Measurements from ENCODE around the gene PKP2.
A peak's percentile ranks its signal among the peaks of the same experiment; 100 is the strongest.

PKP2 gene

DNA sequence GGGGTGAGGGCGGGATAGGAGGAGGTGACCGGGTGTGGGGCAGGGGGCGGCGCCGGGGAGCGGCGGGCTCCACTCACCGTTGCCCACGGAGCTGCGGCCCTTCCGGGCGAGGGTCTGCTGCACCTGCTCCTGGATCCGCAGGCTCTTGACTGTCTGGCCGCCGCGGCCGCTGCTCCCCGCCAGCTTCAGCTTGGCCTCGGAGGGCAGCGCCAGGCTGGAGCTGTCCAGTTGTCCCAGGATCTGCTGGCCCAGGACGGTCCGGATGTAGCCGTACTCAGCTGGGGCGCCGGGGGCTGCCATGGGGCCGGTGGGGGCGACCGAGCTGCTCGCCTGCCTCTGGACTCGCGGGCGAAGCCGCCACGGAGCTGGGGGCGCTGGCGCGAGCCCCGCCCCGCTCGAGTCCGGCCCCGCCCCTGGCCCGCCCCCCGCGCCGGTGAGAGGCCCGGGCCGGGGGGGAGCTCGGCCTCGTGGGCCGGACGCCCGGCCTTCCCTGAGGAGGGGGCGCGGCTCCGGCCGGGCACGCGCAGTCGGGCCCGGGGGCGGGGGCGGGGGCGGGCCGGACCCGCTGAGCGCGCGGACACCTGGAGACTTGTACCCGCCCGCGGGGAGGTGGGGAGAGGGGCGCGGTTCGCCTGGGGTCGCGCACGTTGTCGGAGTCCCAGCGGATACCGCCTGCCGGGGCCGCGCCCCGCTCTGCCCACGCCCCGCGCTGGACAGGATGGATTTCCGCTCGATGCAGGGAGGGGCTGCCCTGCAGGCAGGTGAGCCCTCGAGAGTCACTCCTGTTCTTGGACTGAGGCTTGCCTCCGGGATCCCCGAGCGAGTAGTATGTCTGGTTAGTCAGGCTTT is at the start of gene PKP2:
PKP2 (minus strand) TSS at position 346 of the 849 bp plus-strand sequence; CDS start at position 300, 46 bp downstream.
- no peak for DNase-seq

DNA sequence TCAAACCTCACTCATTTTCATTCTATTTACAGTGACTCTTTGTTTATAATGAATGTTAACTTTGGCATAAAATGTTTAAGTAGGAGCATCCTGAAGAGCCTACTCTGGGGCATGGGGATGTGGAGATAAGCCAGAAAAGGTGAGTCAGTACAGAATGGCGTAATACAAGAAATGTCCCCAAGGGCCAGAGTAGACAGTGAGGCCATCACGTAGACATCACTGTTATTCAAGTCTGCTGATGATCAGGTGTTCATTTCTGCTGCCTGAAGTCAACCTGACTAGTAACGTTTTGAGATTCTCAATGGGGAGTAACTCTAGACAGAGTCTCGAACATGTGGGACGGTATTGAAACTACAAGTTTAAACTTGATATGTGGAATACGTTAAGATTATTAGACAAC is 47.6 kb upstream of the PKP2 start:
- no peak for DNase-seq

DNA sequence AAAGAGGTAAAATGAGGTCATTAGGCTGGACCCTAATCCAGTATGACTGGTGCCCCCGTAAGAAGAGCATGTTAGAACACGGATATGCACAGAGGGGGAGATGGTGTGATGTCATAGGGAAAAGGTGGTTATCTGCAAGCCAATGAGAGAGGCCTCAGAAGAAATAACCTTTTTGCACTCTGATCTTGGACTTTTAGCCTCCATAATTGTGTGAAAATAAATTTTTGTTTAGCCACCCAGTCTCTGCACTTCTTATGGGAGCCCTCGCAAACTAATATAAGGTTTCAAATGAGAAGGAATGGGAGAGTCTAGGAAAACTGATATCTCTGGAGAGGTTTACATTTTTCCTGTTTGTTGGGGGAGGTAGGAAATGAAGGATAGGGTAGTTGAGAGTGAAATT is 43.2 kb upstream of the PKP2 start:
- DNase-seq = no peak

DNA sequence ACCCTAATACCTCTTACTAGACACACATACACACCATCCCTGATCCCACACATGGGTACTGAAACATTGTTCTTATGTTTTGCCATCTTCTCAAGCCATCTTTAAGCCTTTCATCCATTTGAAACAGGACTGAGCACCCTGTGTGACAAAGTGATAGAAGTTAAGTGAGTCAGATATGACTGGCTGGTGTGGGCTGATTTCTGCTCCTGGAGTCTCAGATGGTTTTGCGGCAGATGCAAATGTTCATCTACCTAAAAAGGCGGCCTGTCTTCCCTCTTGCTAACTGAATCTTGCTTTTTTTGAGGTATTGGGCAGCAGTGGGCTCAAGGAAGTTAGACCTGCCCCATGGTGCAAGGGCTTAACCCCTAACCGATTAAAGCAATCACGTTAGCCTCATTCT is 30.4 kb upstream of the PKP2 start:
- DNase-seq = no peak

DNA sequence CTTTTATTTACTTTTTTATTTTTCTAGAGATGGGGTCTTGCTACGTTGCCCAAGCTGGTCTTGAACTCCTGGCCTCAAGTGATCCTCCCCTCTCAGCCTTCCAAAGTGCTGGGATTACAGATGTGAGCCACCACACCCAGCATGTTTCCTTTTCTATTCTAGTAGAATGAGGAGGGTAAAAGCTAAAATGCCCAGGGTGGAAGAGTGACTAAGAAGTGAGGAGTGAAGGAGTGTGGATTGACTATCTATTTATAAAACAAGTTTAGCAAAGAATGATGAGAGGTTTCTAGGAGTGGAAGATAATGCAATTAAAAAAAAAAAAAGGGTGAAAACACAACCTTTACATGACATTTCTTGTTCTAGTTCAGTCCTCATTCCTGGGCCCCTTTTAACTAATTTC is 29.8 kb upstream of the PKP2 start:
- DNase-seq = no peak

DNA sequence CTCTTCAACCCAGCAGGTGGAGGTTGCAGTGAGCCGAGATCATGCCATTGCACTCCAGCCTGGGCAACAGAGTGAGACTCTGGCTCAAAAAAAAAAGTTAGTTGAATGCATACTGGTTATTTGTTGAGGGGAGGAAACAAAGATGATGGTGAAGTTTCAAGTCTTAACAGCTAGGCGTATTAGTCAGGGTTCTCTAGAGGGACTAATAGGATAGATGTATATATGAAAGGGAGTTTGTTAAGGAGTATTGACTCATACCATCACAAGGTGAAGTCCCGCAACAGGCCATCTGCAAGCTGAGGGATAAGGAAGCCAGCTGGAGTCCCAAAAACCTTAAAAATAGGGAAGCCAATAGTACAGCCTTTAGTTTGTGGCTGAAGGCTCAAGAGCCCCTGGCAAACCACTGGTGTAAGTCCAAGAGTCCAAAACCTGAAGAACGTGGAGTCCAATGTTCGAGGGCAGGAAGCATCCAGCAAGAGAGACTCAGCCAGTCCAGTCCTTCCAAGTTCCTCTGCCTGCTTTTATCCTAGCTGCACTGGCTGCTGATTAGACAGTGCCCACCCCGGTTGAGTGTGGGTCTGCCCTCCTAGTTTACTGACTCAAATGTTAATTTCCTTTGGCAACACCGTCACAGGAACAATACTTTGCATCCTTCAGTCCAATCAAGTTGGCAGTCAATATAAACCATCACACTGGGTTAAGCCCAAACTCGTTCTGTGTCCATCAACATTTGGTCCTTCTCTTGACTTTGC is 26.1 kb upstream of the PKP2 start:
- no peak for DNase-seq

DNA sequence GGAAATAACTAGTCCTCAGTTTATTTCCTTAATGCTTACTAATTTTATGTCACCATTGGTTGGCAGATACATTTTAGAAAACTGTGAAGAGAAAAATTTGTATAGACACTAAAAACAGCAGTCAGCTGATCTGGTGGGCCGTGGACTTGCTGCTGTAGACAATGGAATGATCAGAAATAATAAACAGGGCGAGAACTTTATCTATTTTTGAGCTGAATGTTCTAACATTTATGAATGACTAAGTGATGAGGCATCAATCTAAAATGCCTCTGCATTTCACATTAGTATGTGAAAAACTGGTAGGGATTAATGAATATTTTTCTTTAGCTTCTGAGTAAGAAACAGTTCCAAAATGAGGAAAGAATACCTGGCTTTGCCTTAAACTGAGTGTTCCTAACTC is 24.8 kb upstream of the PKP2 start:
- no peak for DNase-seq

DNA sequence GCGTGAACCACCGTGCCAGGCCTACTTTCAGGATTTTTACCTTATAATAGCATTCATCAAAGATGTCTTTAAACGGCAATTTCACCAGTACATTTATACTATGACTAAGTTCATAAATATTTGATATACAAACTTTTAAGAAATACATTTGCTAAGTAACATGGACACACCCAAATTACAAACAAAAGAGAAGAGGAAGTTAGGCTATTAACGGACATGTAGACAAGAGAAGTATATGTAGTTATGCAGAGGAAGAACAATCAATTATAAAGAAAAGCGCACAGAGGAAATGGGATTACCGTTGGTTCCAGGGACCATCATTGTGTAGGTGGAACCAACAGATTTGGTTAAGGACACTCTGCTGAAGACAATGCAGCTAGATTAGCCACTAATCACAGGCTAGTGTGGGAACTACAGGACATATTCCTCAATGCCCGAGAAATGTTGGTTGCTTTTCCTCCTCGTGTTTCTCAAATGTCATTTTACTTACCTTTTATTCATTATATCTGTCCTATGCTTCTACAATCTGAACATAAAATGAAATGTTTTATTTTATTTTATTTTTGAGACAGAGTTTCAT is 24.0 kb upstream of the PKP2 start:
- DNase-seq = no peak

DNA sequence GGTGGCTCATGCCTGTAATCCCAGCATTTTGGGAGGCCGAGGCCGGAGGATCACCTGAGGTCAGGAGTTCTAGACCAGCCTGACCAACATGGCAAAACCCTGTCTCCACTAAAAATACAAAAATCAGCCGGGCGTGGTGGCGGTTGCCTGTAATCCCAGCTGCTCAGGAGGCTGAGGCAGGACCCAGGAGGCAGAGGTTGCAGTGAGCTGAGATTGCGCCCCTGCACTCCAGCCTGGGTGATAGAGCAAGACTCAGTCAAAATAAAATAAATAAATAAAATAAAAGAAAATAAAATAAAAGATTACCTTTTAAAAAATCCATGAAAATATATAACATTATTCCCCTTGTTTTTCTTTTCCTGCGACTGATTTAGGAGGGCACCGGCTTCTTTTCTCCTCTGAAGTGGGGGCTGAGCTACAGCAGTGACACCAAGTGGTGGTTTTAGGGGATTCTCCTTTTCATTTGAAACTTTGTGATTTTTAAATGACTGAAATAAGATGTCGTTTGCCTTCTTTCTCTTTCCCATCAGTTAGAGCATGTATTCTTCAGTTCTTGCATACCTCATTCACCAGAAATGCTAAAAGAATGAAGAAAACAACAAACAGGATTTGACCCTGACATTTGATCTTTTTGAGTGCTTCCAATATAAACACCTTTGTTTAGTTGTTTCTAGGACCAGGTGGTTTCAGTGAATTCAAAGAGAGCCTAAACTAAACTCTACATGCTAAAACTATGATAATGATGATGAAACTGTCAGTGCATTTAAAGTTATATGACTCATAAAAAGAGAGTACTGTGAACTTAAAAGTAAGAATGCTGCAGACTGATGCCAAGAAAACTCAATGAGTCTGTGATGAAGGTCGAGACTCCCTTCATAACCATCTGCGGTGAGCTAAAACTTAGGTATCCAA is 22.6 kb upstream of the PKP2 start:
- DNase-seq = peak; percentile 50

DNA sequence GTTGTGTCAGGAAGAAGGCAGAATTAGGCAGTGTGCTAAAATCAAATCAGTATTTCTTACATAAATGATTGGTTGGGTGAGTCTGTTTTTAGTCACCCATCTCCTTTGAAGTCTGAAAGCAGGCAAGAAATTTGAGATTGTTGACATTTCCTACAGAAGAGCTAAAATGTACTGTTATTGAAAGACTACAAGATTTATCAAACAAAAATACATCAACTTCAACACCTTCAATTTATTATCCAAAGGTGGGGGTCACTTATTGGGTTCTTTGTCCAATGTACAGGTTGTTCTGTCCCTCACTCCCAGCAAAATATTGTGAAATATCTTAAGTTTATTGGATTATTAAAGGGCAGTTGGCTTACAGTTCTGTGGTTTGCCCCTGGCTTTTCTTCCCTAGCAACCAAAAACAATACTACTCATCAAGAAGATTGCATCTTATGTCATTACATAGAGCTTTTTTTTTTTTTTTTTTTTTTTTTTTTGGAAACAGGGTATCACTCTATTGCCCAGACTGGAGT is 20.6 kb upstream of the PKP2 start:
- DNase-seq = peak; percentile 7

DNA sequence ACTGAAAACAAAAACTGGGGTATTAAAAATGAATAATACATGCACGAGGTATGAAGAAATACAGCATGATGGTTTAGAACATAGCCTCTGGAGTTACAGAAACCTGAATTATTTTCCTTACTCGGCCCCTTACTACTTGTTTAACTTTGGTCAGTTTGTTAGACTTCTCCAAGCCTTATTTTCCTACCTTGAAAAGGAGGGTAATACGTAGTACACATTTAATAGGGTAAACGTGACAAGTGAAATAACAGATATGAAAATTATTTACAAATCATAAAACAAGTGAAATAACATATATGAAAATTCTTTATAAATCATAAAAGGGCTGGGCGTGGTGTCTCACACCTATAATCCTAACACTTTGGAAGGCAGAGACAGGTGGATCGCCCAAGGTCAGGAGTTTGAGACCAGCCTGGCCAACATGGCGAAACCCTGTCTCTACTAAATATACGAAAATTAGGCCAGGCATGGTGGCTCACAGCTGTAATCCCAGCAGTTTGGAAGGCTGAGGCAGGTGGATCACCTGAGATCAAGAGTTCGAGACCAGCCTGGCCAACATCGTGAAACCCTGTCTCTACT is 11.4 kb upstream of the PKP2 start:
- DNase-seq = no peak

DNA sequence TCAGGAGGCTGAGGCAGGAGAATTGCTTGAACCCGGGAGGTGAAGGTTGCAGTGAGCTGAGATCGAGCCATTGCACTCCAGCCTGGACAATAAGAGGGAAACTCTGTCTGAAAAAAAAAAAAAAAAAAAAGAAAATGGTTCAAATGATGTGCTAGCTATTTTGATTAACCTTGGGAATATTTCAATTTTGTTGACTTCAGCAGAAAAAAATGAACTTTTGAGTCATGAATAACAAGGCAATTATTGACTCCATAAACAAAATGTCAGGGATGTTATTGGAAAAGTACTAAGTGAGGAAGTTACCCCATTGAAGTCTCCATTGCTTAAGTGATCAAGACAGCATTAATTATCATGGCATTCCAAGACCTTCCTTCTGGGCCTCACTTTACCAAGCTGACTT is 10.6 kb upstream of the PKP2 start:
- no peak for DNase-seq

DNA sequence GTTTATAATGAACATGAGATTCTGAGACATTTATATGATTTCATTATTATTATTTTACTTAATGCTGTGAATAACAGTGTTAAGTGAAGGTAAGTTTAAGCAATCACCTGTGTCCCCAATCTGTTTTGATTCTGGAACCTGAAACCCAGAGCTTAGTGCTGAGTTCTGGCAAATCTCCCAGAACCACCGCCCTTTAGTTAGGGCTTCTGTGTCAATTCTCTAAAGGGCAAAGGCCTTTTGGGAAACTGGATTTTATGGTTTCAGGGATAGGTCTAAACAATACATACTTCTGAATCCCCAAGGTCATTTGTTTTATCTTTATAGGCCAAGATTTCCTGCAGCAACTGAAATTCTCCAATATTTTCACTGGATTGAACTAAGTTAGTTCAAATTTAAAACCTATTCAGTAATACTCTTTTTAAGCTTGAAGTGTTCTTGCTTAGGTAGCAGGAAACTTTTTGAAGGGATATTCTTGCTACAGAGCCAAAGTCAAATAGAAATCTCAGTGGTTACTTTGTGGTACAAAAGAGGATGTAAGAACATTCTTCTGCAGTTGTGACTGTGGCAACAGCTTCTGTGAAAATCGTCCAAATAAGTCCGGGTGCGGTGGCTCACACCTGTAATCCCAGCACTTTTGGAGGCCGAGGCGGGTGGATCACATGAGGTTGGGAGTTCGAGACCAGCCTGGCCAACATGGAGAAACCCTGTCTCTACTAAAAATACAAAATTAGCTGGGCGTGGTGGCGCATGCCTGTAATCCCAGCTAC is 10.0 kb upstream of the PKP2 start:
- no peak for DNase-seq

DNA sequence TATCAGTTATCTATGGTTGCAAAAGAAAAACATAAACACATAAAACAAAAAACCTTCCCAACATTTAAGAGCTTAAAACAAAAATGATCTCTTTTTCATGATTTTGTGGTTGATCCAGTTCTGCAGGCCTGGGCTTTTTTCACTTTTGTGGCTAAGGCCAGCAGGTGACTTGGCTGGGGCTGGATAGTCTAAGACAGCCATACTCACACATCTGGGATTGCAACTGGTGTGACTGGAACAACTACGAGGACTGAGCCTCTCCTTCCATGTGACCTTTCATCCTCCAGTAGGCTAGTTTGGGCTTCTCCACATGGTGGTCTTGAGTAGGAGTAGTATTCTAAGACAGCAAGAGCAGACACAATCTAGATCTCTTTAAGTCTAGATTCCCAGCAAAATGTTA is 7.2 kb upstream of the PKP2 start:
- DNase-seq = no peak

DNA sequence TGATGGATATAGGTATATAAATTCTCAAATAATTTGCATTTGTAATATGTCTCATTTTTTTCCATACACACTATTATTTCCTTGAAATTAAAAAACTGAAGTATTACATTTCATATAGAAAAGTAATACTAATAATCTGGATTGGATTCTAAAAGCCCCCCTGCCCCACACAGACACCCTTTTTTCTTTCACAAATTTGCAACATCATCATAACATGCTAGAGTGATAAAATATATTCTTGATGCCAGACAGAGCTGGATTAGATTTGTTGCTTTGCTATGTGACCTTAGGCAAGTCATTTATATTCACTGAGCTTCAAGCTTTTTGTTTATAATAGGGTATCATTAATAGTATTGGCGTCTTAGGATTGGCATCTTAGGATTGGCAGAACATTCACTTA is 6.7 kb upstream of the PKP2 start:
- no peak for DNase-seq

DNA sequence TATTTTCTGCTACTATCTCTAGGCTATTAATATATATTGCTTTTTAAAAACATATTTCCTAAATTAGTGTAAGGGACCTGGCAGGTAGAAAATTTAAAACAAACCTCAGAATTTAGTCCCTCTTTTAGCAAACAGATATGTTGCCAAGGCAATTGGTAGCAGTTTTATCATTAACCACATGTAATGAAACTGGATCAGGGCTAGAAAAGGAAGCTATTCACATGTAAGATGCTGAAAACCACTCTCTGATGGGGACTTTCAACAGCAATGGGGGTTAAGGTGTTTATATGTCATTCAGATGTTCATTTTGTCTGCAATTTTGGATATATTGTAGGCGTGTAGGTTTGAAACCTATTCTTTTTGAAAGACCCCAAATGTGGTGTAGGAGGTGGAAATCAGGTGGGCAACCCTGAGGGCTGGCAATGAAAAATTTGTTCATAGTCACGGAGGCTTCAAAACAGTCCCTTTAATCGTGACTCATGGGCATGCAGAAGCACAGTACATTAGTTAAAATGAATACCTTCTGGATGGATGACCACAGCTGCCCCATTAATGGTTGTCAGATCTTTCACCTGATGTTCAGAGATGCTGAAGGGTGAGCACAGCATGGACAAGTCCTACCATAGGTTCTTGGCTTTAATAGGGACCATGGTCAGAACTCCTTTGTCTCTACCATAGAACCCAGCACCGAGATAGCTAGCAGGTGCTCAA is 5.9 kb upstream of the PKP2 start:
- DNase-seq = no peak

DNA sequence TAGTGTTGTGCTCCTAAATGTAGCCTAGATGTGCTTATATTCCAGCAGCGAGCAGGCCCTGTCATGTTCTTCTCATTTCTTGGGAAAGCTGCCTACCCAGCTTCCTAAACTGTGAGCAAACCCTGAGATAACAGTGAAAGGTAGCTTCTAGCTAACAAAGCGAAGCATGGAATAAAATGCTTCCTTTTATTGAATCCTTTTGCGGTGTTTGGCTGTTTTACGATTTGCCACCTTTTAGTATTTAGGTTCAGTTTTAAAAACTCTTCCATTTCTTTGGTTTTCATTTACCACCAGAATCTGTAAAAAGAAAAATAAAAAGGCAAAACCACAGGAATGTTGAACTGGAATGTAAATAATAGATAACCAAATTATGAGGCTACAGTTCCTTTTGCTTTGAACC is 5.0 kb upstream of the PKP2 start:
- no peak for DNase-seq

DNA sequence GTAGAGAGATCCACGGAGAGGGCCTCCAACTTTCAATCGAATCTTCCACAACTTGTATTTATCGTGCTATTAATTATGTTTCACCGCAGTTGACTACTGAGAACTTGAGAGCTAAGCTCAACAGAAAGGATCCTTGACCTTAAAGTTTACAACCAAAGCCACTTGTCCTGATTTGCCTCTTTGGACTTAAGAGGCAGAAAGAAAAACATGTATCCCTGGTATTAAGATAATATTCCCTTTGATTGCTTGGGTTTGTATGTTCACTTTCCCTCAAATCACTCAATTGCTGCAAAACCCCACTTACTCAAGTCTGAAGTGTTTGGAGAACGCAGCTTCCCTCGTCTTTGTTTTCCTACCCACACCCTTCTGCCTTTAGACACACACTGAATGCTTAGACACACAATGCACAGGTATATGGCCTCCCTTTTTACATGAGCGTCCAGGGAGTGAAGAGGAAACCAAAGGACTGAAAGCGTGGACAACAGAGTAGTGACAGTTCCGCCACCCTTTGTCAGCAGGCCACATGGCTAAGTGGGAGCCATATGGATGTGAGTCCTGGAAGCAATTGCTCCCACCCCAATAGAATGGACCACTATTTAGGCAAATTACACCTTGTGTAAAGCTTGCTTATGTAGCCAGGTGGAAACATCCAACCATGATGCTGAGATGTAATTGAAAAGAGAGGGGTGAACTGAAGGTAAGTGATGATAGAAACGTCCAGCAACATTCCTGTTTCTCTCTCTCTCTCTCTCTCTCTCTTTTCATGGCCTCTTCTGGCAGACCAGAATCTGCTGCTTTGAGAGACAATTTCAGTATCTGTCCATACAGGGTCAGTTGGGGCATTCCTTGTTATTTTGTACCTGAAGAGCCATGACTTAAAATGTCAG is 1.4 kb upstream of the PKP2 start:
- DNase-seq = no peak

DNA sequence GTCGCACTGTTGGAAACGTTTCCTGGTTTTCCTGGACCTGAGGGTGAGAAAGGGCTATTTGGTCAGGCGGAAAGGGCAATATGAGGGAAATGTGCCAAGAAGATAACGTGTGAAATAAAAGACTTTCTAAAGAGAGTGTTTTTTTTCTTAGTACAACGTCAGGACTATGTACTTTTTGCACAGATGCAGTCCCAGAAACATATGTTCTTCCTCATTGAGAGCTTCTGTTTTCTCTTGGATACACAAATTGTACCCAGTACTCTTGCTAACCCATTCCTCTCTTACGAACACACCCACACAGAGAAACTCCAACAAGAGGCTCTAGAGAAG is 669 bp upstream of the PKP2 start:
- no peak for DNase-seq
